ENCODE results near the gene SIL1. TPM values are rescaled to one million over a fixed set of nuclear protein-coding genes. Genes with fewer than 3 reads are reported as not detected.
"Not testable (repeated sequence)": the region's sequence is repeated elsewhere in the genome, so short reads cannot be mapped to it uniquely, and the experiment has no call there.

Gene SIL1
- polyA plus RNA-seq, 2 donors = 27.2 to 31.7 TPM

GRCh38 chr5:139016186-139016585, 182.0 kb downstream of the SIL1 start:
- Histone ChIP-seq H3K27me3 (ENCODE audit: control insufficient read depth in 1 of 2, insufficient read depth in 2 of 2, low read length in 2 of 2) (no peaks in the 10 kb centered on the region), H3K36me3 (ENCODE audit: control insufficient read depth in 2 of 2, insufficient read depth in 2 of 2, low read length in 1 of 2) (no peaks in the 10 kb centered on the region), H3K4me1 (ENCODE audit: control insufficient read depth in 2 of 2, insufficient read depth in 2 of 2, low read length in 1 of 2) (no peaks in the 10 kb centered on the region), H3K4me3 (ENCODE audit: low read depth in 1 of 2, low read length in 2 of 2) (no peak overlapping the region), H3K9me3 (ENCODE audit: control insufficient read depth in 2 of 2, insufficient read depth in 1 of 2, low read depth in 1 of 2, low read length in 1 of 2) (no peaks in the 10 kb centered on the region), H3K27ac (ENCODE audit: low read depth in 2 of 2, low read length in 1 of 2) (no peak overlapping the region)
- 93 to 96% methylated on average over 3 of the region's 3 CpGs for WGBS, 2 donors

DNA sequence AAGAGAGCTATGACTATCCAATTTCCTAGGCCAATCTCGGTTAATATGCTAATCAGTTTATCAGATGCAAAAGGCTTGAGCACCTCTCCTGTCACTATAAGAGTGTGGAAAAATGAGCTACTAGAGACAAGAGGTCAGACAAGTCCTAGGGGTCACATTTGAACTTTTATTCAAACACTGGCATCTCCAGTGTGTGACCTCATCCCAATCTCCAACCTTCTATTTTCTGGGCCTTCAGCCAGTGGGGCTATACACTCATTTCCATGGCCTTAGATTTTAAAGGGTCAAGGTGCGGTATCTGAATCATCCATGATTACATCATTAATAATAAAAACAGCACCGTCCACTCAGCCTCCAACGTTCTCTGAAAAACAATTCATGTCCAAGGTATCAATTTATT, 183.4 kb downstream of the SIL1 start:
- 65 to 76% methylated on average over 4 of the region's 4 CpGs for WGBS, 2 donors
- Histone ChIP-seq H3K36me3 (ENCODE audit: control insufficient read depth in 2 of 2, insufficient read depth in 2 of 2, low read length in 1 of 2) (no peaks in the 10 kb centered on the region), H3K4me1 (ENCODE audit: control insufficient read depth in 2 of 2, insufficient read depth in 2 of 2, low read length in 1 of 2) (no peaks in the 10 kb centered on the region), H3K27me3 (ENCODE audit: control insufficient read depth in 1 of 2, insufficient read depth in 2 of 2, low read length in 2 of 2) (no peaks in the 10 kb centered on the region), H3K4me3 (ENCODE audit: low read depth in 1 of 2, low read length in 2 of 2) (no peak overlapping the region), H3K27ac (ENCODE audit: low read depth in 2 of 2, low read length in 1 of 2) (no peak overlapping the region), H3K9me3 (ENCODE audit: control insufficient read depth in 2 of 2, insufficient read depth in 1 of 2, low read depth in 1 of 2, low read length in 1 of 2) (no peaks in the 10 kb centered on the region)

GRCh38 chr5:139012176-139012575, 186.0 kb downstream of the SIL1 start:
- Histone ChIP-seq H3K4me1 (ENCODE audit: control insufficient read depth in 2 of 2, insufficient read depth in 2 of 2, low read length in 1 of 2) (no peaks in the 10 kb centered on the region), H3K27me3 (ENCODE audit: control insufficient read depth in 1 of 2, insufficient read depth in 2 of 2, low read length in 2 of 2) (no peaks in the 10 kb centered on the region), H3K9me3 (ENCODE audit: control insufficient read depth in 2 of 2, insufficient read depth in 1 of 2, low read depth in 1 of 2, low read length in 1 of 2) (no peaks in the 10 kb centered on the region), H3K36me3 (ENCODE audit: control insufficient read depth in 2 of 2, insufficient read depth in 2 of 2, low read length in 1 of 2) (no peaks in the 10 kb centered on the region), H3K4me3 (ENCODE audit: low read depth in 1 of 2, low read length in 2 of 2) (no peak overlapping the region), H3K27ac (ENCODE audit: low read depth in 2 of 2, low read length in 1 of 2) (no peak overlapping the region)
- WGBS, 2 donors = 95% methylated on average over 4 of the region's 4 CpGs

DNA sequence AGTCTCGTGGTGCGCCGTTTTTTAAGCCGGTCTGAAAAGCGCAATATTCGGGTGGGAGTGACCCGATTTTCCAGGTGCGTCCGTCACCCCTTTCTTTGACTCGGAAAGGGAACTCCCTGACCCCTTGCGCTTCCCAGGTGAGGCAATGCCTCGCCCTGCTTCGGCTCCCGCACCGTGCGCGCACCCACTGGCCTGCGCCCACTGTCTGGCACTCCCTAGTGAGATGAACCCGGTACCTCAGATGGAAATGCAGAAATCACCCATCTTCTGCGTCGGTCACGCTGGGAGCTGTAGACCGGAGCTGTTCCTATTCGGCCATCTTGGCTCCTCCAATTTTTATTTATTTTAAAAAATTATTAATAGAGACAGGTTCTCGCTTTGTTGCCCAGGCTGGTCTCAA, 187.0 kb downstream of the SIL1 start:
- H3K4me1 ChIP-seq (ENCODE audit: control insufficient read depth in 2 of 2, insufficient read depth in 2 of 2, low read length in 1 of 2); H3K27ac ChIP-seq (ENCODE audit: low read depth in 2 of 2, low read length in 1 of 2); H3K36me3 ChIP-seq (ENCODE audit: control insufficient read depth in 2 of 2, insufficient read depth in 2 of 2, low read length in 1 of 2); H3K9me3 ChIP-seq (ENCODE audit: control insufficient read depth in 2 of 2, insufficient read depth in 1 of 2, low read depth in 1 of 2, low read length in 1 of 2); H3K27me3 ChIP-seq (ENCODE audit: control insufficient read depth in 1 of 2, insufficient read depth in 2 of 2, low read length in 2 of 2): not testable (repeated sequence)
- WGBS, 2 donors = 44 to 50% methylated on average over 15 to 16 of the region's 25 CpGs
- peak overlapping the region in 1 of 2 donors; percentile 26 for H3K4me3 ChIP-seq (ENCODE audit: low read depth in 1 of 2, low read length in 2 of 2)

DNA sequence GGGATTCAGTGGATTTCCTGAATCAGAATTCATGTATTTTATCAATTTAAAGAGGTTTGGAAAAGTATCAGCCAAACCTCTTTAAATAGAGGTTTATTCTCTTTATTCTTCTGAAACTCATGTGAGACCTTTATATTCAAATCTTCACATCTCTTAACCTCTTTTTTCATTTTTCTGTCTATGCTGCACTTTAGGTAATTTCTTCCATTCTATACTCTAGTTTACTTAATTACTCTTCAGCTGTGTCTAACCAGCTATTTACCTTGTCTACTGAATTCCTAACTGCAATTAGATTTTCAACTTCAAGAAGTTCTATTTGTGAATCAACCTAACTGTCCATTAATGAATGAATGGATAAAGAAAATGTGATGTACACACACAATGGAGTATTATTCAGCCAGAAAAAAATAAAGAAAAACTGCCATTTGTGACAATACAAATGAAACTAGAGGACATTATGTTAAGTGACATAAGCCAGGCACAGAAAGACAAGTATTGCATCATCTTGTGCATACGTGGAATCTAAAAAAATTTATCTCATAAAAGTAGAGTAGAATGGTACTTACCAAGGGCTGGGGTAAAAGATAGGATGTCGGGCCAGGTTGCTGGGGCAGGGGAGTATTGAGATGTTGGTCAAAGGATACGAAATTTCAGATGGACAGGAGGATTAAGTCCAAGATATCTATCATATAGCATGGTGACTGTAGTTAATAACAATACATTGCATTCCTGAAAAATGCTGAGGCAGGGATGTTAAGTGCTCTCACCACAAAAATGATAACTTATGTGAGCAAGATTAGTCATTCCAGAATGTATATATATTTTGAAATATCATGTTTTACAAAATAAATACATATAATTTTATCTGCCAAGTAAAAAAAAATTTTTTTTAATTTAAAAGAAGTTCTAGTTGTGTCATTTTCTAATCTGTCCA, 193.5 kb downstream of the SIL1 start:
- Histone ChIP-seq H3K4me1 (ENCODE audit: control insufficient read depth in 2 of 2, insufficient read depth in 2 of 2, low read length in 1 of 2) (no peaks in the 10 kb centered on the region), H3K27me3 (ENCODE audit: control insufficient read depth in 1 of 2, insufficient read depth in 2 of 2, low read length in 2 of 2) (no peaks in the 10 kb centered on the region), H3K9me3 (ENCODE audit: control insufficient read depth in 2 of 2, insufficient read depth in 1 of 2, low read depth in 1 of 2, low read length in 1 of 2) (no peaks in the 10 kb centered on the region), H3K36me3 (ENCODE audit: control insufficient read depth in 2 of 2, insufficient read depth in 2 of 2, low read length in 1 of 2) (no peaks in the 10 kb centered on the region), H3K27ac (ENCODE audit: low read depth in 2 of 2, low read length in 1 of 2) (no peak overlapping the region), H3K4me3 (ENCODE audit: low read depth in 1 of 2, low read length in 2 of 2) (no peak overlapping the region)
- WGBS, 2 donors = 83 to 97% methylated on average over 3 of the region's 3 CpGs

GRCh38 chr5:138999674-139000073, 198.5 kb downstream of the SIL1 start:
- Histone ChIP-seq H3K4me3 (ENCODE audit: low read depth in 1 of 2, low read length in 2 of 2) (no peak overlapping the region), H3K27ac (ENCODE audit: low read depth in 2 of 2, low read length in 1 of 2) (no peak overlapping the region), H3K4me1 (ENCODE audit: control insufficient read depth in 2 of 2, insufficient read depth in 2 of 2, low read length in 1 of 2) (no peaks in the 10 kb centered on the region), H3K36me3 (ENCODE audit: control insufficient read depth in 2 of 2, insufficient read depth in 2 of 2, low read length in 1 of 2) (no peaks in the 10 kb centered on the region), H3K9me3 (ENCODE audit: control insufficient read depth in 2 of 2, insufficient read depth in 1 of 2, low read depth in 1 of 2, low read length in 1 of 2) (no peaks in the 10 kb centered on the region), H3K27me3 (ENCODE audit: control insufficient read depth in 1 of 2, insufficient read depth in 2 of 2, low read length in 2 of 2) (no peaks in the 10 kb centered on the region)
- 99 to 100% methylated on average over 1 of the region's 1 CpG for whole genome bisulfite sequencing, 2 donors

GRCh38 chr5:138998521-138998920, 199.6 kb downstream of the SIL1 start:
- WGBS, 2 donors = 93 to 96% methylated on average over 1 of the region's 1 CpG
- Histone ChIP-seq H3K9me3 (ENCODE audit: control insufficient read depth in 2 of 2, insufficient read depth in 1 of 2, low read depth in 1 of 2, low read length in 1 of 2) (no peaks in the 10 kb centered on the region), H3K4me1 (ENCODE audit: control insufficient read depth in 2 of 2, insufficient read depth in 2 of 2, low read length in 1 of 2) (no peaks in the 10 kb centered on the region), H3K4me3 (ENCODE audit: low read depth in 1 of 2, low read length in 2 of 2) (no peak overlapping the region), H3K27ac (ENCODE audit: low read depth in 2 of 2, low read length in 1 of 2) (no peak overlapping the region), H3K36me3 (ENCODE audit: control insufficient read depth in 2 of 2, insufficient read depth in 2 of 2, low read length in 1 of 2) (no peaks in the 10 kb centered on the region), H3K27me3 (ENCODE audit: control insufficient read depth in 1 of 2, insufficient read depth in 2 of 2, low read length in 2 of 2) (no peaks in the 10 kb centered on the region)

DNA sequence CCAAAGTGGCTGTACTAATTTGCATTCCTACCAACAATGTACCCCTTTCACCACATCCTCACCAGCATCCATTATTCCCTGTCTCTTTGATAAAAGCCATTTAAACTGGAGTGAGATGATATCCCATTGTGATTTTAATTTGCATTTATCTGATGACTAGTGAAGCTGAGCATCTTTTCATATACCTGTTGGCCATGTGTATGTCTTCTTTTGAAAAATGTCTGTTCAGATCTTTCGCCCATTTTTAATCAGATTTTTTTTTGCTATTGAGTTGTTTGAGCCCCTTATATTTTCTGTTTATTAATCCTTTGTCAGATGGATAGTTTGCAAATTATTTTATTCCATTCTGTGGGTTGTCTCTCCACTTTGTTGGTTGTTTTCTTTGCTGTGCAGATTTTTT, 202.0 kb downstream of the SIL1 start:
- Histone ChIP-seq H3K4me1 (ENCODE audit: control insufficient read depth in 2 of 2, insufficient read depth in 2 of 2, low read length in 1 of 2) (no peaks in the 10 kb centered on the region), H3K4me3 (ENCODE audit: low read depth in 1 of 2, low read length in 2 of 2) (no peak overlapping the region), H3K27ac (ENCODE audit: low read depth in 2 of 2, low read length in 1 of 2) (no peak overlapping the region), H3K36me3 (ENCODE audit: control insufficient read depth in 2 of 2, insufficient read depth in 2 of 2, low read length in 1 of 2) (no peaks in the 10 kb centered on the region), H3K27me3 (ENCODE audit: control insufficient read depth in 1 of 2, insufficient read depth in 2 of 2, low read length in 2 of 2) (no peaks in the 10 kb centered on the region), H3K9me3 (ENCODE audit: control insufficient read depth in 2 of 2, insufficient read depth in 1 of 2, low read depth in 1 of 2, low read length in 1 of 2) (no peaks in the 10 kb centered on the region)
- 97 to 100% methylated on average over 1 of the region's 1 CpG for WGBS, 2 donors

GRCh38 chr5:138990986-138991590, 207.1 kb downstream of the SIL1 start:
- H3K36me3 ChIP-seq (ENCODE audit: control insufficient read depth in 2 of 2, insufficient read depth in 2 of 2, low read length in 1 of 2) = no peaks in the 10 kb centered on the region
- H3K27ac ChIP-seq (ENCODE audit: low read depth in 2 of 2, low read length in 1 of 2) = no peak overlapping the region
- no peaks in the 10 kb centered on the region for H3K9me3 ChIP-seq (ENCODE audit: control insufficient read depth in 2 of 2, insufficient read depth in 1 of 2, low read depth in 1 of 2, low read length in 1 of 2)
- no peaks in the 10 kb centered on the region for H3K27me3 ChIP-seq (ENCODE audit: control insufficient read depth in 1 of 2, insufficient read depth in 2 of 2, low read length in 2 of 2)
- no peak overlapping the region for H3K4me3 ChIP-seq (ENCODE audit: low read depth in 1 of 2, low read length in 2 of 2)
- 94% methylated on average over 4 of the region's 4 CpGs for WGBS, 2 donors
- no peaks in the 10 kb centered on the region for H3K4me1 ChIP-seq (ENCODE audit: control insufficient read depth in 2 of 2, insufficient read depth in 2 of 2, low read length in 1 of 2)

DNA sequence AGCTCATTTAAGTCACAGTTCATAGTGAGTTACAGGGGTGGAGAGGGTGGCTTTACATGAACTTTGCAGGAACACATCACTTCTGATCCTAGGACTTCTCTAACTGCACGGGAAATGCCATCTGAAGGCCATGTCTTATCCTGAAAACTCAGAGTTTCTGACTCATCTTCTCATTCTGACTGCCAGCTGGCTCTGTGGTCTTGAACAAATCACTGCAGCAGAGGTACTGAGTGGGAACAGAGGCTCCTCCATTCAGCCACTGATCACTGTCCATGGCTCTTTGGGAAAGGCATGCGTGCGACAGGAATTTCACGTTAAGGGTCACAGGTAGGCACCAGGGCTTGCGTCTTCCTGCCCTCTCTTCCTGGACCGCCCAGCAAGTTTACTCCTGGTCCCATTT, 208.4 kb downstream of the SIL1 start:
- Histone ChIP-seq H3K4me3 (ENCODE audit: low read depth in 1 of 2, low read length in 2 of 2) (no peak overlapping the region), H3K9me3 (ENCODE audit: control insufficient read depth in 2 of 2, insufficient read depth in 1 of 2, low read depth in 1 of 2, low read length in 1 of 2) (no peaks in the 10 kb centered on the region), H3K27me3 (ENCODE audit: control insufficient read depth in 1 of 2, insufficient read depth in 2 of 2, low read length in 2 of 2) (no peaks in the 10 kb centered on the region), H3K4me1 (ENCODE audit: control insufficient read depth in 2 of 2, insufficient read depth in 2 of 2, low read length in 1 of 2) (no peaks in the 10 kb centered on the region), H3K27ac (ENCODE audit: low read depth in 2 of 2, low read length in 1 of 2) (no peak overlapping the region), H3K36me3 (ENCODE audit: control insufficient read depth in 2 of 2, insufficient read depth in 2 of 2, low read length in 1 of 2) (no peaks in the 10 kb centered on the region)
- 93 to 97% methylated on average over 6 of the region's 6 CpGs for WGBS, 2 donors

Data from esophagus (tissue), 2 donors.